ENCODE results near the gene RHOB. TPM values are rescaled to one million over a fixed set of nuclear protein-coding genes. Genes with fewer than 3 reads are reported as not detected.

Gene RHOB
- total RNA-seq, 2 donors from 2014 or later, result 391 to 554 TPM

GRCh38 chr2:20475567-20475952 lies 28.7 kb downstream of the RHOB start:
- no peak overlapping the region for H3K4me3 ChIP-seq
- DNase-seq (ENCODE audit: low spot score), result no peak
- WGBS, result 93% methylated on average over 3 of the region's 3 CpGs

GRCh38 chr2:20476481-20476880 lies 29.6 kb downstream of the RHOB start:
- Histone ChIP-seq H3K4me3 (no peak overlapping the region), H3K27me3 (replicated peaks; ENCODE audit: insufficient read depth) (no peaks in the 10 kb centered on the region), H3K36me3 (no peaks in the 10 kb centered on the region), H3K4me1 (replicated peaks) (peaks cover 2% of the 10 kb centered on the region), H3K27ac (no peak overlapping the region), H3K9me3 (no peaks in the 10 kb centered on the region)
- no peak for DNase-seq (ENCODE audit: low spot score)
- no peak for TF ChIP-seq POLR2AphosphoS5 (IDR thresholded peaks at IDR 0.05)
- TF ChIP-seq CTCF (IDR thresholded peaks at IDR 0.05), result no peak
- TF ChIP-seq POLR2A (IDR thresholded peaks at IDR 0.05), result no peak
- intact Hi-C loops (cut with DNase I), result no loop called here
- 89% methylated on average over 1 of the region's 1 CpG for WGBS

More at GRCh38 chr2:20475567-20475952, 28.7 kb downstream of the RHOB start:
- Histone ChIP-seq H3K27me3 (replicated peaks; ENCODE audit: insufficient read depth) (no peaks in the 10 kb centered on the region), H3K9me3 (no peaks in the 10 kb centered on the region), H3K4me1 (replicated peaks) (peaks cover 2% of the 10 kb centered on the region), H3K36me3 (no peaks in the 10 kb centered on the region), H3K27ac (no peak overlapping the region)
- intact Hi-C loops (cut with DNase I), result no loop called here
- no peak for TF ChIP-seq CTCF (IDR thresholded peaks at IDR 0.05)
- TF ChIP-seq POLR2AphosphoS5 (IDR thresholded peaks at IDR 0.05), result no peak
- no peak for TF ChIP-seq POLR2A (IDR thresholded peaks at IDR 0.05)

DNA sequence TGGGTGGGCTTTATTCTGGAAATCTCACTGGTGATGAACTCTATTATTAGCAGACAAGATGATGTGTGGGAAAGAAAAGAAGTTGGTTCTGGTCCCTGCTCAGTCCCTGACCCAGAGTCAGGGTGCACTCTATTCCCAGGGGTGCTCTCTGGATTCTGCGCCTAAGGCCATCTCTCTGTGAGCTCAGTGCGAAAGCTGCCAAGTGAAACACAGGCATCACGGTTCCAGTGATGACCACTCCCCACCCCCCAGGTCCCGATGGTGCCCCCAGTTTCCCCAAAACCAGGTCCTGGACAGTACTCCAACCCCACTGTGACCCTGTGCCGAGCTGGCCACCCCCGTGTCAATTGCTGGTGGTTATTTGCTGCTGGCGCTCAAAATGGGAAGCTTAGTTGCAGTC lies 30.1 kb downstream of the RHOB start:
- intact Hi-C loops (cut with DNase I), result no loop called here
- DNase-seq (ENCODE audit: low spot score), result no peak
- no peaks in the 10 kb centered on the region for H3K27me3 ChIP-seq (replicated peaks; ENCODE audit: insufficient read depth)
- no peak overlapping the region for H3K4me3 ChIP-seq
- no peaks in the 10 kb centered on the region for H3K36me3 ChIP-seq
- peaks cover 2% of the 10 kb centered on the region for H3K4me1 ChIP-seq (replicated peaks)
- WGBS, result 96% methylated on average over 7 of the region's 7 CpGs
- no peak for TF ChIP-seq POLR2AphosphoS5 (IDR thresholded peaks at IDR 0.05)
- TF ChIP-seq CTCF (IDR thresholded peaks at IDR 0.05), result no peak
- TF ChIP-seq POLR2A (IDR thresholded peaks at IDR 0.05), result no peak
- H3K9me3 ChIP-seq, result no peaks in the 10 kb centered on the region
- H3K27ac ChIP-seq, result no peak overlapping the region

DNA sequence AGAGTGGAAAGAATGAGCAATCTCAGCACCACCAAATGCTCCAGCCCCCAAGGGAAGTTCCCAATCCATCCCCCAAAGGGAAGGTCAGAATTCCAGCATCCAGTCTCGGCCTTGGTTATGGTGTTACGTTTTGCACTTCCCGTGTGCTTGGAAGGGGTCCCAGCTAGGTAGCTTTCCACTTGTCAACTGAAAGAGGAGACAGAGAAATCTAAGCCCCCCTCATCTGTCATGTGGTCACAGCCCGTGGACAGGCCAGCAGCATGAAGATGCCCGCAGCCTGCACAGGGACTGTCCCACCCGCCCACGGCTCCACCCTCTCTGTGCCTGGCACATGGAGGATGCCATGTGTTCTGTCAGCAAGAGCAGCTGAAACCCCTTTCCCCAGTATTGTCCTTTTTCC lies 32.1 kb downstream of the RHOB start:
- H3K9me3 ChIP-seq, result no peaks in the 10 kb centered on the region
- H3K36me3 ChIP-seq, result no peaks in the 10 kb centered on the region
- TF ChIP-seq CTCF (IDR thresholded peaks at IDR 0.05) (no peak), POLR2AphosphoS5 (IDR thresholded peaks at IDR 0.05) (no peak), POLR2A (IDR thresholded peaks at IDR 0.05) (no peak)
- H3K4me1 ChIP-seq (replicated peaks), result no peaks in the 10 kb centered on the region
- H3K27me3 ChIP-seq (replicated peaks; ENCODE audit: insufficient read depth), result no peaks in the 10 kb centered on the region
- no peak overlapping the region for H3K27ac ChIP-seq
- DNase-seq (ENCODE audit: low spot score), result no peak
- H3K4me3 ChIP-seq, result no peak overlapping the region
- WGBS, result 95% methylated on average over 7 of the region's 7 CpGs
- intact Hi-C loops (cut with DNase I), result no loop called here

DNA sequence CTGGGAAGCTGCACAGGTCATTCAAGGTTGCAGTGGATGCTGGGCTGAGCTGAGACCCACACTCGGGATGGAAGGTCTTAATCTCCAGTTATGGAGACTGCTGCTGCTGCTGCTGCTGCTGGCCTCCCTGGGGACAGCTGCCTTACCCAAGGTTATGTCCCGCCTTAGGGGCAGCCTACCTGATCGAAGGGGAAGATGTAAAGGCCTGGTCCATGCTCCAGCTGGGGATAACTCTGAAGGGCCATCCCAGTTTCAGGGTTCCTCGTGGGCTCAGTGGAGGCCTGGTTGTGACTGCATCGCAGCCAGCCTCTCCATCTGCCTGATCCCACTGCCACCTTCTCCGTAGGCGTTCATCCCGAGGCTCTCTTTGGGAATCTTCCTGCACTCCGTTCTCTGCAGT lies 33.0 kb downstream of the RHOB start:
- no peaks in the 10 kb centered on the region for H3K9me3 ChIP-seq
- DNase-seq (ENCODE audit: low spot score), result no peak
- H3K27ac ChIP-seq, result no peak overlapping the region
- no peaks in the 10 kb centered on the region for H3K4me1 ChIP-seq (replicated peaks)
- intact Hi-C loops (cut with DNase I), result no loop called here
- no peak for TF ChIP-seq CTCF (IDR thresholded peaks at IDR 0.05)
- no peak for TF ChIP-seq POLR2A (IDR thresholded peaks at IDR 0.05)
- no peak for TF ChIP-seq POLR2AphosphoS5 (IDR thresholded peaks at IDR 0.05)
- H3K4me3 ChIP-seq, result no peak overlapping the region
- no peaks in the 10 kb centered on the region for H3K27me3 ChIP-seq (replicated peaks; ENCODE audit: insufficient read depth)
- 88% methylated on average over 9 of the region's 9 CpGs for WGBS
- no peaks in the 10 kb centered on the region for H3K36me3 ChIP-seq

Data from prostate gland (tissue), 2 donors.